Brain microvascular endothelial cell (primary cell): Measurements from ENCODE around the gene ADAD1.
"Not testable (repeated sequence)": the region's sequence is repeated elsewhere in the genome, so short reads cannot be mapped to it uniquely, and the experiment has no call there.

Source experiments
- DNase-seq: peaks from one replicate; pipeline ENCODE4 v3.0.0-alpha.2; 2020
- H3K27ac ChIP-seq: fragments of 250-450 bp; sonication (Bioruptor Pico); 2 replicates; pipeline ENCODE4 v1.5.1; 2020; ENCODE audit warnings: mild to moderate bottlenecking, moderate library complexity
- H3K27me3 ChIP-seq: fragments of 250-450 bp; sonication (Bioruptor Pico); replicated peaks from 2 replicates; pipeline ENCODE4 v1.5.1; 2020; ENCODE audit warnings: mild to moderate bottlenecking
- H3K36me3 ChIP-seq: fragments of 250-450 bp; sonication (Bioruptor Pico); replicated peaks from 2 replicates; pipeline ENCODE4 v1.5.1; 2020; ENCODE audit warnings: mild to moderate bottlenecking
- H3K4me3 ChIP-seq: 2 replicates; pipeline ENCODE4 v1.5.1; 2011; ENCODE audit warnings: low read depth, mild to moderate bottlenecking, control low read depth, low read length, moderate library complexity
- CTCF ChIP-seq: IDR thresholded peaks from 2 replicates; pipeline ENCODE4 v1.5.1; 2011; ENCODE audit warnings: low read depth, mild to moderate bottlenecking, moderate library complexity, low read length, control low read depth, inconsistent platforms; ENCODE audit errors: missing control alignments
- in situ Hi-C: cut with HindIII; loops from 2 replicates; pipeline ENCODE4 v1.10.0; 2017; ENCODE audit warnings: low sequenced_read_pairs, low pct_ligation_motif_present

Gene ADAD1

GRCh38 chr4:122346503-122346902, 32.3 kb upstream of the ADAD1 start:
- TF ChIP-seq CTCF: no peak
- peaks cover 7% of the 10 kb centered on the region for H3K36me3 ChIP-seq
- H3K27ac ChIP-seq: no peak overlapping the region
- no peaks in the 10 kb centered on the region for H3K27me3 ChIP-seq
- no peak for DNase-seq
- in situ Hi-C loops: no loop called here
- no peak overlapping the region for H3K4me3 ChIP-seq

GRCh38 chr4:122356317-122356808, 22.4 kb upstream of the ADAD1 start:
- TF ChIP-seq CTCF: no peak
- no peaks in the 10 kb centered on the region for H3K27me3 ChIP-seq
- DNase-seq: no peak
- no peak overlapping the region for H3K4me3 ChIP-seq
- in situ Hi-C loops: no loop called here
- no peak overlapping the region for H3K27ac ChIP-seq
- H3K36me3 ChIP-seq: peaks cover 8% of the 10 kb centered on the region

GRCh38 chr4:122360754-122361153, 18.1 kb upstream of the ADAD1 start:
- TF ChIP-seq CTCF: no peak
- in situ Hi-C loops: no loop called here
- DNase-seq: no peak

GRCh38 chr4:122364700-122365404, 14.0 kb upstream of the ADAD1 start:
- DNase-seq: no peak
- Histone ChIP-seq H3K4me3 (no peak overlapping the region), H3K27me3 (no peaks in the 10 kb centered on the region), H3K27ac (no peak overlapping the region), H3K36me3 (peaks cover 2% of the 10 kb centered on the region)
- in situ Hi-C loops: no loop called here
- TF ChIP-seq CTCF: no peak

More at GRCh38 chr4:122360754-122361153, 18.1 kb upstream of the ADAD1 start:
- Histone ChIP-seq H3K36me3 (peaks cover 6% of the 10 kb centered on the region), H3K4me3 (no peak overlapping the region), H3K27me3 (no peaks in the 10 kb centered on the region), H3K27ac (no peak overlapping the region)

GRCh38 chr4:122368786-122369185, 10.0 kb upstream of the ADAD1 start:
- in situ Hi-C loops, DNase-seq, H3K27ac ChIP-seq, H3K36me3 ChIP-seq, H3K27me3 ChIP-seq, H3K4me3 ChIP-seq: not testable (repeated sequence)

- Histone ChIP-seq H3K4me3 (no peak overlapping the region), H3K36me3 (no peaks in the 10 kb centered on the region), H3K27me3 (no peaks in the 10 kb centered on the region), H3K27ac (no peak overlapping the region)
- no peak for DNase-seq
- TF ChIP-seq CTCF: no peak
- in situ Hi-C loops: no loop called here
These were observed 1.5 kb upstream of the ADAD1 start for GRCh38 chr4:122377352-122377751.
